HepG2 (cell line): ENCODE results near the gene PSMA7. TPM values are rescaled to one million over a fixed set of nuclear protein-coding genes. Genes with fewer than 3 reads are reported as not detected.

Experiments used
- ATAC-seq: fragments of 200-7000 bp; cut with Tn5 transposase; 3 replicates; pipeline ENCODE4 v1.9.1; 2020; ENCODE audit warnings: mild to moderate bottlenecking, moderate library complexity
- BruUV-seq: library from RNA; stranded (reverse); fragments of 400-500 nt; replicated peaks from 2 replicates; lab custom pipeline; 2021; lab: Mats Ljungman, UMichigan
- CTCF ChIA-PET: fragments of 300-600 bp; formaldehyde crosslinking; extraction: SDS; loops from one replicate; lab custom pipeline; 2021; ENCODE audit warnings: low total read pairs, inconsistent platforms, low intra/inter-chr PET ratio; lab: Yijun Ruan, JAX
- POLR2A ChIA-PET: fragments of 350-600 bp; sonication (Branson Sonifier 250); formaldehyde crosslinking; loops from one replicate; lab custom pipeline; 2020; ENCODE audit warnings: antibody characterized with exemption, inconsistent platforms; lab: Yijun Ruan, JAX
- DNase-seq: peaks from one replicate; pipeline ENCODE4 v3.0.0-alpha.2; 2015; ENCODE audit warnings: low spot score
- FAIRE-seq: peaks from 3 replicates; lab custom pipeline; 2011; peaks lifted over from hg19 to GRCh38; lab: Jason Lieb, UNC
- H2AFZ ChIP-seq: one replicate; pipeline ENCODE4 v1.6.1; 2011; ENCODE audit warnings: low read length, inconsistent platforms
- H3K27ac ChIP-seq: fragments of 300-600 bp; 3 replicates; pipeline ENCODE4 v1.8.0; 2011; ENCODE audit warnings: mixed run types, mild to moderate bottlenecking, mixed read lengths, low read length, inconsistent platforms; ENCODE audit not compliant: insufficient read depth; ENCODE audit errors: extremely low read length
- H3K27me3 ChIP-seq, 2 experiments: fragments of 200-600 bp in 1 of 2; 2 replicates in 1 of 2; 3 replicates in 1 of 2; pipeline versions ENCODE4 v1.6.0 to v1.8.0; 2011; ENCODE audit warnings: low read length in 2 of 2, mild to moderate bottlenecking in 2 of 2, moderate library complexity in 2 of 2, inconsistent platforms in 1 of 2; ENCODE audit not compliant: insufficient read depth in 2 of 2, control insufficient read depth in 1 of 2
- H3K36me3 ChIP-seq, 2 experiments: fragments of 200-600 bp in 1 of 2; replicated peaks in 1 of 2; 2 replicates in 1 of 2; 3 replicates in 1 of 2; pipeline versions ENCODE4 v1.5.1 to v1.8.0; 2011; ENCODE audit warnings: low read length in 2 of 2, inconsistent platforms in 1 of 2; ENCODE audit not compliant: insufficient read depth in 2 of 2, control insufficient read depth in 1 of 2
- H3K4me1 ChIP-seq: 2 replicates; pipeline ENCODE4 v1.5.1; 2012; ENCODE audit warnings: low read length, inconsistent platforms; ENCODE audit not compliant: insufficient read depth
- H3K4me2 ChIP-seq: 2 replicates; pipeline ENCODE4 v1.6.0; 2011; ENCODE audit warnings: low read depth, low read length, inconsistent platforms
- H3K4me3 ChIP-seq, 3 experiments: fragments of 200-600 bp in 1 of 3; sonication (generic), shearing (Covaris generic) in 1 of 3; replicated peaks in 1 of 3; 2 replicates each; pipeline ENCODE4 v1.5.1; 2011 to 2016; ENCODE audit warnings: low read length in 3 of 3, inconsistent platforms in 2 of 3, low read depth in 2 of 3, mild to moderate bottlenecking in 2 of 3, control low read depth in 1 of 3, mixed read lengths in 1 of 3; ENCODE audit not compliant: insufficient read depth in 1 of 3
- H3K79me2 ChIP-seq: one replicate; pipeline ENCODE4 v1.6.1; 2011; ENCODE audit warnings: low read length, inconsistent platforms; ENCODE audit not compliant: insufficient read depth
- H3K9ac ChIP-seq: 2 replicates; pipeline ENCODE4 v1.6.0; 2011; ENCODE audit warnings: mild to moderate bottlenecking, low read depth, low read length, inconsistent platforms; ENCODE audit not compliant: insufficient read depth
- H3K9me3 ChIP-seq: 2 replicates; pipeline ENCODE4 v1.5.1; 2012; ENCODE audit warnings: mild to moderate bottlenecking, low read length
- H4K20me1 ChIP-seq: 2 replicates; pipeline ENCODE4 v1.6.0; 2011; ENCODE audit warnings: inconsistent platforms, mild to moderate bottlenecking, low read length, moderate library complexity; ENCODE audit not compliant: insufficient read depth
- ADNP ChIP-seq: sonication (generic); formaldehyde crosslinking; IDR thresholded peaks from 2 replicates; pipeline ENCODE4 v1.4.0; 2020; ENCODE audit warnings: missing genetic modification reagents
- HDAC2 ChIP-seq: sonication (generic); formaldehyde crosslinking; IDR thresholded peaks from 2 replicates; pipeline ENCODE4 v1.4.0; 2020; ENCODE audit warnings: missing genetic modification reagents
- PHF8 ChIP-seq: sonication (generic); formaldehyde crosslinking; IDR thresholded peaks from 2 replicates; pipeline ENCODE4 v1.5.0; 2020; ENCODE audit warnings: missing genetic modification reagents
- RBAK ChIP-seq: sonication (generic); formaldehyde crosslinking; IDR thresholded peaks from 2 replicates; pipeline ENCODE4 v1.5.1; 2020; ENCODE audit warnings: mild to moderate bottlenecking, missing genetic modification reagents
- SIN3B ChIP-seq: fragments of 150-350 bp; IDR thresholded peaks from 2 replicates; pipeline ENCODE4 v1.6.1; 2014; ENCODE audit warnings: low read length
- SIX1 ChIP-seq: sonication (generic); formaldehyde crosslinking; IDR thresholded peaks from 2 replicates; pipeline ENCODE4 v1.4.0; 2020; ENCODE audit warnings: missing genetic modification reagents, borderline replicate concordance
- SNAPC2 ChIP-seq: sonication (generic); formaldehyde crosslinking; IDR thresholded peaks from 2 replicates; pipeline ENCODE4 v1.8.1; 2022; ENCODE audit warnings: mild to moderate bottlenecking, missing genetic modification reagents
- U2AF1 ChIP-seq: fragments of 200-400 bp; formaldehyde crosslinking; optimal IDR thresholded peaks from 2 replicates; pipeline ENCODE3; 2017; ENCODE audit warnings: mild to moderate bottlenecking, low read depth, low read length
- ZFP90 ChIP-seq: sonication (generic); formaldehyde crosslinking; IDR thresholded peaks from 2 replicates; pipeline ENCODE4 v1.8.0; 2022; ENCODE audit warnings: missing genetic modification reagents, mild to moderate bottlenecking, inconsistent platforms, borderline replicate concordance
- ZNF232 ChIP-seq: sonication (generic); formaldehyde crosslinking; IDR thresholded peaks from 2 replicates; pipeline ENCODE4 v1.4.0; 2020; ENCODE audit warnings: missing genetic modification reagents, borderline replicate concordance
- ZNF234 ChIP-seq: sonication (generic); formaldehyde crosslinking; conservative IDR thresholded peaks from 2 replicates; pipeline ENCODE4 v1.5.1; 2020; ENCODE audit warnings: mild to moderate bottlenecking, missing genetic modification reagents
- ZNF24 ChIP-seq: fragments of 450-650 bp; IDR thresholded peaks from 2 replicates; pipeline ENCODE4 v1.6.1; 2017; ENCODE audit warnings: antibody characterized with exemption, mild to moderate bottlenecking
- ZNF335 ChIP-seq: sonication (generic); formaldehyde crosslinking; IDR thresholded peaks from 2 replicates; pipeline ENCODE4 v1.4.0; 2020; ENCODE audit warnings: missing genetic modification reagents
- ZNF547 ChIP-seq: sonication (generic); formaldehyde crosslinking; IDR thresholded peaks from 2 replicates; pipeline ENCODE4 v1.5.1; 2020; ENCODE audit warnings: mild to moderate bottlenecking, missing genetic modification reagents
- ZNF839 ChIP-seq: sonication (generic); formaldehyde crosslinking; IDR thresholded peaks from 2 replicates; pipeline ENCODE4 v1.4.0; 2020; ENCODE audit warnings: missing genetic modification reagents, mild to moderate bottlenecking, borderline replicate concordance
- ZUFSP ChIP-seq: sonication (generic); formaldehyde crosslinking; IDR thresholded peaks from 2 replicates; pipeline ENCODE4 v1.9.0; 2021; ENCODE audit warnings: missing genetic modification reagents, mild to moderate bottlenecking, borderline replicate concordance
- WGBS: methylation state at CpG from one replicate; pipeline ENCODE4 v1.1.6; 2017; ENCODE audit warnings: low lambda C conversion rate; 5-methylcytosine and 5-hydroxymethylcytosine counted together
- in situ Hi-C: cut with HindIII; loops from 2 replicates; pipeline ENCODE4 v1.10.0; 2017; ENCODE audit warnings: low pct_unique_long_range_greater_than_20kb; ENCODE audit not compliant: extremely low pct_ligation_motif_present
- intact Hi-C: fragments of 100-400 bp; cut with micrococcal nuclease; formaldehyde crosslinking; loops from one replicate; pipeline ENCODE4 v1.10.0; 2022; ENCODE audit not compliant: unreplicated experiment
- polyA plus RNA-seq, 8 experiments: library from polyadenylated mRNA; depleted of rRNA in 3 of 8; stranded (reverse) in 7 of 8; unstranded in 1 of 8; fragments of >200 nt; fragmentation: Illumina TruSeq in 4 of 8; extraction: Trizol in 4 of 8; gene quantifications; 2 replicates each; pipeline versions ENCODE4 v1.2.1 to v1.2.3, GENCODE V29; 2011 to 2016; ENCODE audit warnings: low read depth in 4 of 8, missing spikeins in 1 of 8, mixed read lengths in 1 of 8; ENCODE audit not compliant: insufficient read depth in 1 of 8
- total RNA-seq, 5 experiments: library from RNA; depleted of rRNA; stranded (reverse); fragments of >200 nt; fragmentation: Illumina TruSeq; extraction: Trizol; gene quantifications; 2 replicates each; pipeline ENCODE4 v1.2.3, GENCODE V29; 2016; ENCODE audit warnings: low read depth in 1 of 5
- TF ChIP-seq, protein P1 (sequence below): sonication (generic); formaldehyde crosslinking; IDR thresholded peaks from 2 replicates; pipeline ENCODE4 v1.4.0; 2020; ENCODE audit warnings: missing genetic modification reagents

Gene PSMA7
- total and polyA plus RNA-seq, 2 of the 13 experiments (the other 11 are each of a cell fraction or from before 2014, with no cell fraction given), result 531 to 631 TPM

DNA sequence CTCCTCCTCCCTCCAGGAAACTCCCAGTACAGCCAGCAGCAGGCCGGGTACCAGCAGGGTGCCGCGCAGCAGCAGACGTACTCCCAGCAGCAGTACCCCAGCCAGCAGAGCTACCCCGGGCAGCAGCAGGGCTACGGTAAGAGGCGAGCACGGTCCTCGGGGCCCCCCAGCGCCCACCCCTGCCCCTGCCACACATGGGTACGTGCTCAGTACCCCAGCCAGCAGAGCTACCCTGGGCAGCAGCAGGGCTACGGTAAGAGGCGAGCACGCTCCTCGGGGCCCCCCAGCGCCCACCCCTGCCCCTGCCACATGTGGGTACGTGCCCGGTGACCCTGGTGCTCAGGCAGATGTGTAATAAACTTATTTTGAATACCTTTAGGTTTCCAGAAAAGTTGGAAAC is 29.5 kb upstream of the PSMA7 start (continued):
- TF ChIP-seq SIN3B (no peak), PHF8 (CRISPR knock-in tag) (no peak), HDAC2 (CRISPR knock-in tag) (no peak), ADNP (CRISPR knock-in tag) (no peak), U2AF1 (no peak), SIX1 (CRISPR knock-in tag) (no peak), SNAPC2 (CRISPR knock-in tag) (no peak)

DNA sequence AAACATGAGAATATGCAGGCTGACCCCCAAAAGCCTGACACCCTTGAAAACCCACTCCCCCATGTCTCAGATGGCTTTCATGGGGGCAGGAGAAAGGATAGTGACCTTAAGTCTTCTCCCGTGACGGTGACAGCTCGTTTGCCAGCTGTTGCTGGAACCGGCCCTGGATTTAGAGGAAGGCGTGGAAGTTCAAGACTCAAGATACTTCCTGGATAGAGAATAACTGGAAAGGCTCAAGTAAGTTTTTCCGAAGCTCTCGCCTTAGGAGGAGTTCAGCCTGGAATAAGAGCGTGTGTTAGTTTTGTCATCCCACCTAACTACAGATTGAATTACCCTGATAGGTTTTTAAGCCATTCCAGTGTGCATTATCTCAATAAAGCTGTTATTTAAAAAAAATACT is 28.1 kb upstream of the PSMA7 start:
- FAIRE-seq, result no peak

More for the DNA sequence above, 28.1 kb upstream of the PSMA7 start:
- no peaks in the 10 kb centered on the region for H4K20me1 ChIP-seq
- no peaks in the 10 kb centered on the region for H3K4me1 ChIP-seq
- no peak overlapping the region for H3K27ac ChIP-seq
- POLR2A ChIA-PET, result no interaction called here
- DNase-seq (no peak), ATAC-seq (no peak)
- no peaks in the 10 kb centered on the region for H3K79me2 ChIP-seq
- no peak overlapping the region for H3K4me3 ChIP-seq
- in situ Hi-C loops, result no loop called here
- no peak overlapping the region for H3K4me2 ChIP-seq
- WGBS, result 96% methylated on average over 8 of the region's 8 CpGs
- TF ChIP-seq, protein P1, sequence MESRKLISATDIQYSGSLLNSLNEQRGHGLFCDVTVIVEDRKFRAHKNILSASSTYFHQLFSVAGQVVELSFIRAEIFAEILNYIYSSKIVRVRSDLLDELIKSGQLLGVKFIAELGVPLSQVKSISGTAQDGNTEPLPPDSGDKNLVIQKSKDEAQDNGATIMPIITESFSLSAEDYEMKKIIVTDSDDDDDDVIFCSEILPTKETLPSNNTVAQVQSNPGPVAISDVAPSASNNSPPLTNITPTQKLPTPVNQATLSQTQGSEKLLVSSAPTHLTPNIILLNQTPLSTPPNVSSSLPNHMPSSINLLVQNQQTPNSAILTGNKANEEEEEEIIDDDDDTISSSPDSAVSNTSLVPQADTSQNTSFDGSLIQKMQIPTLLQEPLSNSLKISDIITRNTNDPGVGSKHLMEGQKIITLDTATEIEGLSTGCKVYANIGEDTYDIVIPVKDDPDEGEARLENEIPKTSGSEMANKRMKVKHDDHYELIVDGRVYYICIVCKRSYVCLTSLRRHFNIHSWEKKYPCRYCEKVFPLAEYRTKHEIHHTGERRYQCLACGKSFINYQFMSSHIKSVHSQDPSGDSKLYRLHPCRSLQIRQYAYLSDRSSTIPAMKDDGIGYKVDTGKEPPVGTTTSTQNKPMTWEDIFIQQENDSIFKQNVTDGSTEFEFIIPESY (CRISPR knock-in tag), result no peak
- TF ChIP-seq ZUFSP (CRISPR knock-in tag), result no peak
- no peak for TF ChIP-seq ZNF234 (CRISPR knock-in tag)
- TF ChIP-seq ZNF547 (CRISPR knock-in tag), result no peak
- no peak for TF ChIP-seq ZNF232 (CRISPR knock-in tag)
- no peak for TF ChIP-seq ZFP90 (CRISPR knock-in tag)
- no peak for TF ChIP-seq ZNF335 (CRISPR knock-in tag)
- no peak for TF ChIP-seq ZNF839
- TF ChIP-seq ZNF24, result no peak
- no peak for TF ChIP-seq RBAK
- peaks cover 32 to 65% of the 10 kb centered on the region in 2 experiments for H3K36me3 ChIP-seq
- CTCF ChIA-PET, result no interaction called here
- no peak overlapping the region for H2AFZ ChIP-seq
- H3K9ac ChIP-seq, result no peak overlapping the region
- BruUV-seq, result no TSS peak
- no peaks in the 10 kb centered on the region for H3K27me3 ChIP-seq
- no peaks in the 10 kb centered on the region for H3K9me3 ChIP-seq
- intact Hi-C loops, result no loop called here
